Tibial nerve (tissue), 4 donors: ENCODE measurements around the gene PAQR4.

ENCODE experiments used
- EP300 ChIP-seq, 2 donors: sonication (generic); formaldehyde crosslinking; IDR thresholded peaks; one replicate each; pipeline ENCODE4 v1.6.1; 2017; ENCODE audit warnings: antibody characterized with exemption in 2 of 2, mild to moderate bottlenecking in 1 of 2
- POLR2A ChIP-seq, 2 donors: fragments of 450-650 bp; IDR thresholded peaks; one replicate each; pipeline ENCODE4 v1.6.1; 2017; ENCODE audit warnings: antibody characterized with exemption in 2 of 2, mild to moderate bottlenecking in 2 of 2, moderate library complexity in 2 of 2
- TF ChIP-seq, protein P1 (sequence below), 5 experiments: fragments of 200-600 bp in 3 of 5; fragments of 450-650 bp in 2 of 5; sonication (generic) in 3 of 5; IDR thresholded peaks; one replicate each; pipeline ENCODE4 v1.5.1; 2016 to 2019; ENCODE audit warnings: antibody characterized with exemption in 5 of 5, mild to moderate bottlenecking in 3 of 5, moderate library complexity in 2 of 5

DNA sequence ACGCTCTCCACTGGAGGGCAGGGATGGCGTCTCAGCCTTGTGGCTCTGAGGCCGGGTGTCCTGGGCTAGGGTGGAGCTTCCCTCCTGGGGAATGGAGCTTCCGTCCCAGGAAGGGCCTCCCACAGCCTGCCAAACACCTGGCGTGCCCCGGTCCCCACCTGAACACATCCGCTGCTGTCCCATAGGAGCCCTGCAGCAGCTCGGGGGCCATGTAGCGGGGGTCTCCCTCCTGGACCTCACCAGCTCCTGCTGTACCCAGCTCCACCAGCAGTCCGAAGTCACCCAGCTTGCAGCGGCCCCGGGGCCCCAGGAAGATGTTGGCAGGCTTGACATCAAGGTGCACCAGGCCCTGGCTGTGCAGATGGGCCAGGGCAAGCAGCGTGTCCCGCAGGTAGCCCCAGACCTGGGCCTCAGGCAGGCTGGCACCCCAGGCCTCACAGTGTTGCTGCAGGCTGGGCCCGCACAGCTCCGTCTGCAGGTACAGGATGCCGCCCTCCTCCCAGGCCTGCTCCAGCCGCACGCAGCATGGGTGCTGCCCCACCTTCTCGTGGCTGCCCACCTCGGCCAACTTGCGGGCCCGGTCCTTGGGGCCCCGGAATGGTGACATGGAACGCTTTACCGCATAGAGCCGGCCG, 6.1 kb downstream of the PAQR4 start:
- no peak for TF ChIP-seq POLR2A (IDR thresholded peaks at IDR 0.05)
- TF ChIP-seq, protein P1, sequence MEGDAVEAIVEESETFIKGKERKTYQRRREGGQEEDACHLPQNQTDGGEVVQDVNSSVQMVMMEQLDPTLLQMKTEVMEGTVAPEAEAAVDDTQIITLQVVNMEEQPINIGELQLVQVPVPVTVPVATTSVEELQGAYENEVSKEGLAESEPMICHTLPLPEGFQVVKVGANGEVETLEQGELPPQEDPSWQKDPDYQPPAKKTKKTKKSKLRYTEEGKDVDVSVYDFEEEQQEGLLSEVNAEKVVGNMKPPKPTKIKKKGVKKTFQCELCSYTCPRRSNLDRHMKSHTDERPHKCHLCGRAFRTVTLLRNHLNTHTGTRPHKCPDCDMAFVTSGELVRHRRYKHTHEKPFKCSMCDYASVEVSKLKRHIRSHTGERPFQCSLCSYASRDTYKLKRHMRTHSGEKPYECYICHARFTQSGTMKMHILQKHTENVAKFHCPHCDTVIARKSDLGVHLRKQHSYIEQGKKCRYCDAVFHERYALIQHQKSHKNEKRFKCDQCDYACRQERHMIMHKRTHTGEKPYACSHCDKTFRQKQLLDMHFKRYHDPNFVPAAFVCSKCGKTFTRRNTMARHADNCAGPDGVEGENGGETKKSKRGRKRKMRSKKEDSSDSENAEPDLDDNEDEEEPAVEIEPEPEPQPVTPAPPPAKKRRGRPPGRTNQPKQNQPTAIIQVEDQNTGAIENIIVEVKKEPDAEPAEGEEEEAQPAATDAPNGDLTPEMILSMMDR (IDR thresholded peaks at IDR 0.05) = no peak
- no peak for TF ChIP-seq EP300 (IDR thresholded peaks at IDR 0.05)
